ENCODE data around the gene ITGA2B. TPM values are rescaled to one million over a fixed set of nuclear protein-coding genes. Genes with fewer than 3 reads are reported as not detected.
"Not testable (repeated sequence)": the region's sequence is repeated elsewhere in the genome, so short reads cannot be mapped to it uniquely, and the experiment has no call there.

The ITGA2B gene
- total RNA-seq, 4 donors from 2014 or later: 0.31 to 1.2 (median 0.45) TPM; not detected in 1

DNA sequence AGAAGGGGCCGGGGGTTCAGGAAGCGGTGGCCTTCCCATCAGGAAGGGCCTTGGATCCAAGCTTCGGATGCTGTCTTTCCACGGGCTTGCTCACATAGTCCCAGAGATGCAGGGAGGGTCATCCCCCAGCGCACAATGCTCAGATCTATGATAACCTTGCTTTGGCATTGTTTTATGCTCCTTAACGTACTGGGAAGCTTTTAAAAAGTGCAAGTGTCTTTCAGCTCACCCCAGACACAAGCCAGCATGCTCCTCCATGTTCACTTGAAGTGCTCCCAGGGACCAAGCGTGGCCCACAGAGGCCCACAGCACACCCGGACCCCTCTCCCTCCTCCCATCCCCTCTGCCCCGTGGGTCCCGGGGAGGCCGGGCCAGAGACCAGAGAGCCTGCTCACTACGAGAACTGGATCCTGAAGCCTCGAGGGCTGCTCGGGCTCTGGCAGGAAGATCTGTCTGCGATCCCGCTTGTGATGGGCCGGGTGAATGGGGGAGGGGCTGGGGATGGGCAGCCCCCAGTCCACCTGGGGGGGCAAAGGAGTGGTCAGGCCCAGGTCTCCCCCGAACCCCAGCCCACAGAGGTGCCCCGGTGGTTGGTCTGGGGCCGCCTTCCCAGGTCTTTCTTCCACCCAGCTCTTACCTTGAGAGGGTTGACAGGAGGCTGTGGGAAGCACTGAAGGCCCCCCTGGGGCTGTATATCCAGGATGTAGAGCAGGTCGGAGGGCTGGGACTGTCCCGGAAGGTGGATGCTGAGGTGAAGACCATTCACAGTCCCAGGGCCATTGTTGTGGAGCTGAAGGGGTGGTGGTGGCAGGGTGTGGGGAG, 14.0 kb downstream of the ITGA2B start:
- TF ChIP-seq POLR2A (IDR thresholded peaks at IDR 0.05): no peak
- Histone ChIP-seq H3K4me3 (peak overlapping the region in 1 of 2 donors; percentile 4), H3K9me3 (no peaks in the 10 kb centered on the region), H3K27me3 (peaks cover 22% of the 10 kb centered on the region), H3K4me1 (peaks cover 0 to 26% (median 4%) of the 10 kb centered on the region in 3 donors), H3K27ac (no peak overlapping the region), H3K36me3 (no peaks in the 10 kb centered on the region)
- WGBS, 2 donors (ENCODE audit: low coverage in 1 of 2): no CpG with 5 or more reads among the region's 22 CpGs
- ATAC-seq: peak; percentile 18

- H3K27ac ChIP-seq: no peak overlapping the region
- peaks cover 30% of the 10 kb centered on the region for H3K27me3 ChIP-seq
- TF ChIP-seq CTCF (IDR thresholded peaks at IDR 0.05) (no peak), EP300 (IDR thresholded peaks at IDR 0.05) (no peak), POLR2A (IDR thresholded peaks at IDR 0.05) (no peak), POLR2AphosphoS5 (IDR thresholded peaks at IDR 0.05) (no peak)
- 87% methylated on average over 3 of the region's 31 CpGs; no CpG with 5 or more reads in 1 of the 2 donors for WGBS, 2 donors (ENCODE audit: low coverage in 1 of 2)
- H3K4me3 ChIP-seq: peak overlapping the region in 1 of 2 donors; percentile 4
- no peaks in the 10 kb centered on the region for H3K36me3 ChIP-seq
- peaks cover 0 to 26% (median 4%) of the 10 kb centered on the region in 3 donors for H3K4me1 ChIP-seq
- H3K9me3 ChIP-seq: no peaks in the 10 kb centered on the region
- ATAC-seq: peak; percentile 61
Observed at GRCh38 chr17:44374306-44375195, 14.9 kb downstream of the ITGA2B start.

DNA sequence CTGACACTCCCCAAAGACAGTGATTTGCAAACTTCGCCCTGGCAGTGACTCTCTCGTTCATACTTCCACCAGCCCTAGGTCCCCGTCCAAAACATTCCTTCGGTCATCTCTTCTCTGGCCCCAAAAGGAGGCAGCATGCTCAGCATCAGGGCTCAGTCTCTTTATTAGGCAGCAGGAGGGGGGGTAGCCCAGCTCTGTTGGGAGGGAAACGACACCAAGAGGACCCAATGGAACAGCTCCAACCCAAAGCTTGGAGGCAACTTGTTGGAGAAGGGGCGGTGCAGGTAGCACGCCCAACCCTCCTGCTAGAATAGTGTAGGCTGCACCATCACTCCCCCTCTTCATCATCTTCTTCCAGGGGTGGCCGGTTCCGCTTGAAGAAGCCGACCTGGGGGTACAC, 17.4 kb downstream of the ITGA2B start:
- WGBS, 2 donors (ENCODE audit: low coverage in 1 of 2): 64% methylated on average over 5 of the region's 10 CpGs; no CpG with 5 or more reads in 1 of the 2 donors
- TF ChIP-seq POLR2A (IDR thresholded peaks at IDR 0.05): no peak
- TF ChIP-seq EP300 (IDR thresholded peaks at IDR 0.05): no peak
- no peak for TF ChIP-seq CTCF (IDR thresholded peaks at IDR 0.05)
- no peak for TF ChIP-seq POLR2AphosphoS5 (IDR thresholded peaks at IDR 0.05)
- ATAC-seq: no peak

DNA sequence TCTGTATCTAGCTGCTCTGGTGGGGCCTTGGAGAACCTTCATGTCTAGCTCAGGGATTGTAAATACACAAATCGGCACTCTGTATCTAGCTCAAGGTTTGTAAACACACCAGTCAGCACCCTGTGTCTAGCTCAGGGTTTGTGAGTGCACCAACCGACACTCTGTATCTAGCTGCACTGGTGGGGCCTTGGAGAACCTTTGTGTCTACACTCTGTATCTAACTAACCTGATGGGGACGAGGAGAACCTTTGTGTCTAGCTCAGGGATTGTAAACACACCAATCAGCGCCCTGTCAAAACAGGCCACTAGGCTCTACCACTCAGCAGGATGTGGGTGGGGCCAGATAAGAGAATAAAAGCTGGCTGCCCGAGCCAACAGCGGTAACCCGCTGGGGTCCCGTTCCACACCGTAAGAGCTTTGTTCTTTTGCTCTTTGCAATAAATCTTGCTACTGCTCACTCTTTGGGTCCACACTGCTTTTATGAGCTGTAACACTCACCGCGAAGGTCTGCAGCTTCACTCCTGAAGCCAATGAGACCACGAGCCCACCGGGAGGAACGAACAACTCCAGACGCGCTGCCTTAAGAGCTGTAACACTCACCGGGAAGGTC, 19.9 kb downstream of the ITGA2B start:
- H3K27me3 ChIP-seq: peaks cover 47% of the 10 kb centered on the region
- H3K27ac ChIP-seq, H3K4me3 ChIP-seq, H3K4me1 ChIP-seq, H3K9me3 ChIP-seq, H3K36me3 ChIP-seq, ATAC-seq: not testable (repeated sequence)
- no CpG with 5 or more reads among the region's 17 CpGs for WGBS, 2 donors (ENCODE audit: low coverage in 1 of 2)

More for the DNA sequence above, 17.4 kb downstream of the ITGA2B start:
- no peaks in the 10 kb centered on the region for H3K9me3 ChIP-seq
- H3K27me3 ChIP-seq: peaks cover 47% of the 10 kb centered on the region
- H3K4me3 ChIP-seq: no peak overlapping the region
- no peak overlapping the region for H3K27ac ChIP-seq
- H3K4me1 ChIP-seq: peaks cover 0 to 26% (median 4%) of the 10 kb centered on the region in 3 donors
- H3K36me3 ChIP-seq: no peaks in the 10 kb centered on the region

GRCh38 chr17:44368391-44369243, 20.8 kb downstream of the ITGA2B start:
- WGBS, 2 donors (ENCODE audit: low coverage in 1 of 2): 66 to 81% methylated on average over 5 to 6 of the region's 42 CpGs
- not testable (repeated sequence) for H3K4me1 ChIP-seq, H3K4me3 ChIP-seq, H3K27ac ChIP-seq, ATAC-seq, H3K9me3 ChIP-seq, H3K36me3 ChIP-seq
- H3K27me3 ChIP-seq: peaks cover 47% of the 10 kb centered on the region
